Upper lobe of left lung (tissue), 6 donors: ENCODE data around the gene NAV2. TPM values are rescaled to one million over a fixed set of nuclear protein-coding genes. Genes with fewer than 3 reads are reported as not detected.

Experiments
- ATAC-seq, 2 donors: fragments of 200-7000 bp; cut with Tn5 transposase; one replicate each; pipeline ENCODE4 v1.9.1; 2022; ENCODE audit warnings: mild to moderate bottlenecking in 2 of 2, moderate library complexity in 2 of 2; ENCODE audit not compliant: low FRiP score in 2 of 2
- DNase-seq, 2 donors: peaks; one replicate each; pipeline ENCODE4 v3.0.0-alpha.2; 2019 to 2020
- H3K27ac ChIP-seq, 4 donors: fragments of 200-600 bp; sonication (generic); one replicate each; pipeline ENCODE4 v1.5.1; 2016 to 2019
- H3K27me3 ChIP-seq, 4 donors: fragments of 200-600 bp; sonication (generic); one replicate each; pipeline ENCODE4 v1.5.1; 2017 to 2019
- H3K36me3 ChIP-seq, 4 donors: fragments of 200-600 bp; sonication (generic); one replicate each; pipeline ENCODE4 v1.5.1; 2016 to 2019
- H3K4me1 ChIP-seq, 4 donors: fragments of 200-600 bp; sonication (generic); one replicate each; pipeline ENCODE4 v1.5.1; 2018 to 2019
- H3K4me3 ChIP-seq, 4 donors: fragments of 200-600 bp; sonication (generic); one replicate each; pipeline ENCODE4 v1.5.1; 2017 to 2019; ENCODE audit warnings: mild to moderate bottlenecking in 2 of 4, moderate library complexity in 1 of 4
- H3K9me3 ChIP-seq, 4 donors: fragments of 200-600 bp; sonication (generic); one replicate each; pipeline ENCODE4 v1.5.1; 2018 to 2019
- CTCF ChIP-seq, 6 experiments: fragments of 450-650 bp in 4 of 6; fragments of 200-600 bp in 2 of 6; sonication (generic) in 2 of 6; IDR thresholded peaks; one replicate each; pipeline ENCODE4 v1.5.1; 2016 to 2019; ENCODE audit warnings: antibody characterized with exemption in 6 of 6
- EP300 ChIP-seq, 4 donors: sonication (generic); formaldehyde crosslinking; IDR thresholded peaks; one replicate each; pipeline ENCODE4 v1.5.1; 2017; ENCODE audit warnings: antibody characterized with exemption in 4 of 4, control low read depth in 2 of 4
- POLR2A ChIP-seq, 4 donors: fragments of 450-650 bp; IDR thresholded peaks; one replicate each; pipeline ENCODE4 v1.5.1; 2016 to 2017; ENCODE audit warnings: antibody characterized with exemption in 4 of 4, mild to moderate bottlenecking in 2 of 4
- POLR2AphosphoS5 ChIP-seq, 2 donors: sonication (generic); formaldehyde crosslinking; IDR thresholded peaks; one replicate each; pipeline ENCODE4 v1.5.1; 2017; ENCODE audit warnings: antibody characterized with exemption in 2 of 2
- WGBS, 2 donors: methylation state at CpG; one replicate each; pipeline ENCODE4 v1.1.5; 2017 to 2018; 5-methylcytosine and 5-hydroxymethylcytosine counted together
- total RNA-seq, 6 donors: library from RNA; depleted of rRNA in 4 of 6; stranded (reverse); fragments of >200 nt in 4 of 6; gene quantifications; one replicate each; pipeline versions ENCODE4 v1.1.0 to v1.2.1, GENCODE V29; 2016 to 2021
- donor health status: DM: no; HTN: no; CAD: no; lungs with moderate emphysema.
- donor health status: DM: no; HTN: yes; CAD: no; lungs with severe emphysema.

NAV2 gene
- total RNA-seq, 6 donors from 2014 or later, result 40.5 to 61.4 (median 52.3) TPM

- peak in 1 of 2 donors; percentile 87 for DNase-seq
- Histone ChIP-seq H3K4me1 (peaks cover 0 to 58% (median 34%) of the 10 kb centered on the region in 4 donors), H3K27me3 (no peaks in the 10 kb centered on the region), H3K36me3 (no peaks in the 10 kb centered on the region), H3K27ac (peak overlapping the region in 2 of 4 donors; percentile 19 to 72), H3K4me3 (no peak overlapping the region), H3K9me3 (no peaks in the 10 kb centered on the region)
- peak in 1 of 2 donors; percentile 59 for ATAC-seq
- WGBS, 2 donors, result 62 to 68% methylated on average over 6 of the region's 6 CpGs
- no peak for TF ChIP-seq CTCF (IDR thresholded peaks at IDR 0.05)
- TF ChIP-seq EP300 (IDR thresholded peaks at IDR 0.05), result peak in 1 of 4 donors; percentile 79
- peak; percentile 27 to 68 for TF ChIP-seq POLR2AphosphoS5 (IDR thresholded peaks at IDR 0.05)
- TF ChIP-seq POLR2A (IDR thresholded peaks at IDR 0.05), result no peak
These were observed 104.7 kb downstream of the NAV2 start for GRCh38 chr11:19817265-19817851.

- TF ChIP-seq POLR2AphosphoS5 (IDR thresholded peaks at IDR 0.05) (no peak), POLR2A (IDR thresholded peaks at IDR 0.05) (no peak), EP300 (IDR thresholded peaks at IDR 0.05) (no peak), CTCF (IDR thresholded peaks at IDR 0.05) (no peak)
- peaks cover 0 to 58% (median 36%) of the 10 kb centered on the region in 4 donors for H3K4me1 ChIP-seq
- H3K27ac ChIP-seq, result peak overlapping the region in 1 of 4 donors; percentile 72
- no peaks in the 10 kb centered on the region for H3K27me3 ChIP-seq
- no peaks in the 10 kb centered on the region for H3K9me3 ChIP-seq
- no peak for ATAC-seq
- no peak overlapping the region for H3K4me3 ChIP-seq
- WGBS, 2 donors, result 57 to 80% methylated on average over 3 of the region's 3 CpGs
- no peaks in the 10 kb centered on the region for H3K36me3 ChIP-seq
- no peak for DNase-seq
These were observed 105.2 kb downstream of the NAV2 start for GRCh38 chr11:19817870-19818269.

DNA sequence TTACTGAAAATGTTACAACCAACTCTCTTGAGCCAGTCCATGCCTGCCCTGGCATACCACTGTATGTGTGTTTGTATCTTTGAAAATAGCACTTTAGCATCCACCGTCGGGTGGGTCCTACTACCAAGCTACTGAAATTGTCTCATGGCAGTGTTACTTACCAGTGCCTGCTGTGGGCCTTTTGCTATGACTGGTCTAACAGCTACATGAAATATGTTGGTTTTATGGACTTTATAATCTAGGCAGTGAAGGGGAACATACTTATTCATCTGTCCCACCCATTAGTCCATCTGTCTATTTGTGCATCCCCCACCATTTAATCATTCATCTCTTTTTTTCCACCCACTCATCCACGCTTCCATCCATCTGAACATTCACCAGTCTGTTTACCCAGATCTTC, 106.0 kb downstream of the NAV2 start:
- peak overlapping the region in 2 of 4 donors; percentile 56 to 80 for H3K27ac ChIP-seq
- 83 to 85% methylated on average over 3 of the region's 3 CpGs for WGBS, 2 donors
- ATAC-seq (no peak), DNase-seq (no peak)
- no peak for TF ChIP-seq POLR2A (IDR thresholded peaks at IDR 0.05)
- TF ChIP-seq EP300 (IDR thresholded peaks at IDR 0.05), result no peak
- no peak for TF ChIP-seq CTCF (IDR thresholded peaks at IDR 0.05)
- no peak for TF ChIP-seq POLR2AphosphoS5 (IDR thresholded peaks at IDR 0.05)
- H3K36me3 ChIP-seq, result no peaks in the 10 kb centered on the region
- H3K4me3 ChIP-seq, result no peak overlapping the region
- H3K27me3 ChIP-seq, result no peaks in the 10 kb centered on the region
- peaks cover 0 to 58% (median 36%) of the 10 kb centered on the region in 4 donors for H3K4me1 ChIP-seq
- H3K9me3 ChIP-seq, result no peaks in the 10 kb centered on the region

GRCh38 chr11:19819148-19819547, 106.5 kb downstream of the NAV2 start:
- WGBS, 2 donors, result 68 to 86% methylated on average over 2 of the region's 2 CpGs
- Histone ChIP-seq H3K9me3 (no peaks in the 10 kb centered on the region), H3K27me3 (no peaks in the 10 kb centered on the region), H3K36me3 (no peaks in the 10 kb centered on the region), H3K27ac (peak overlapping the region; percentile 8 to 80 (median 54)), H3K4me1 (peaks cover 0 to 58% (median 36%) of the 10 kb centered on the region in 4 donors), H3K4me3 (no peak overlapping the region)
- TF ChIP-seq CTCF (IDR thresholded peaks at IDR 0.05), result no peak
- TF ChIP-seq POLR2A (IDR thresholded peaks at IDR 0.05), result no peak
- TF ChIP-seq EP300 (IDR thresholded peaks at IDR 0.05), result peak in 1 of 4 donors; percentile 54
- peak; percentile 40 to 54 for TF ChIP-seq POLR2AphosphoS5 (IDR thresholded peaks at IDR 0.05)
- ATAC-seq, result peak; percentile 27 to 56
- peak in 1 of 2 donors; percentile 61 for DNase-seq

DNA sequence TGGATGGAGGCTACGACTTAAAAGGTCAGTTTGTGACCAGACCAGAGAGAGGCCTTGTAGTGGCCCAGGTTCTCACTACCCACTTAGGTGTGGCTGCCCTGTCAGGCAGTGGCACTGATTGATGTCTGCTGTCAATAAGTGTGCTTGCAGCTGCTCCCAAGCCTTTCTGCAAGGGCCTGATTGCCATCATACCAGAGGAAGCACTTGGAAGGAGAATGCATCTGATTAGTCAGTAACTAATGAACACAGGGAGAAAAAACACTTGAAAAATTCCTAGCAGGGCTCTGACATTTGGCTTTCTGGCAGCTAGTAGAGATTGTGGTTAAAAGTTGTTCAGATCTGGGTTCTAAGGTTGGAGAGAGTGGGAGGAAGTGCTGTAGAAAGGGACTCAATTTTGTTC, 107.5 kb downstream of the NAV2 start:
- TF ChIP-seq POLR2AphosphoS5 (IDR thresholded peaks at IDR 0.05) (peak in 1 of 2 donors; percentile 60), CTCF (IDR thresholded peaks at IDR 0.05) (peak in 1 of 6 experiments; percentile 4), EP300 (IDR thresholded peaks at IDR 0.05) (peak in 1 of 4 donors; percentile 87), POLR2A (IDR thresholded peaks at IDR 0.05) (no peak)
- H3K27ac ChIP-seq, result peak overlapping the region; percentile 53 to 80 (median 56)
- no peaks in the 10 kb centered on the region for H3K9me3 ChIP-seq
- peaks cover 0 to 54% (median 35%) of the 10 kb centered on the region in 4 donors for H3K4me1 ChIP-seq
- H3K36me3 ChIP-seq, result no peaks in the 10 kb centered on the region
- H3K27me3 ChIP-seq, result no peaks in the 10 kb centered on the region
- ATAC-seq, result peak; percentile 49 to 81
- 46 to 71% methylated on average over 1 of the region's 1 CpG for WGBS, 2 donors
- H3K4me3 ChIP-seq, result no peak overlapping the region
- peak in 1 of 2 donors; percentile 81 for DNase-seq
